GM12891 (cell line): Measurements from ENCODE around the gene OSBPL1A.

Source experiments
- DNase-seq: peaks from one replicate; pipeline ENCODE4 v3.0.0; 2011; ENCODE audit warnings: low spot score; ENCODE audit not compliant: insufficient read length
- FAIRE-seq: peaks from 2 replicates; lab custom pipeline; 2011; peaks lifted over from hg19 to GRCh38; lab: Jason Lieb, UNC
- PAX5 ChIP-seq: IDR thresholded peaks from 2 replicates; pipeline ENCODE4 v1.6.1; 2011; ENCODE audit warnings: low read length, moderate library complexity, mild to moderate bottlenecking; ENCODE audit not compliant: insufficient read depth, severe bottlenecking
- POLR2A ChIP-seq: IDR thresholded peaks from 2 replicates; pipeline ENCODE4 v1.6.1; 2011; ENCODE audit warnings: low read depth, low read length, control low read depth
- POLR2AphosphoS5 ChIP-seq: IDR thresholded peaks from 2 replicates; pipeline ENCODE4 v1.6.1; 2011; ENCODE audit warnings: low read depth, low read length, control low read depth
- POU2F2 ChIP-seq: IDR thresholded peaks from 2 replicates; pipeline ENCODE4 v1.6.1; 2011; ENCODE audit warnings: low read depth, mild to moderate bottlenecking, control low read depth, low read length, moderate library complexity
- SPI1 ChIP-seq: IDR thresholded peaks from 2 replicates; pipeline ENCODE4 v1.6.1; 2011; ENCODE audit warnings: low read depth, low read length, control low read depth
- TAF1 ChIP-seq: IDR thresholded peaks from 2 replicates; pipeline ENCODE4 v1.6.1; 2011; ENCODE audit warnings: low read depth, low read length, control low read depth

The OSBPL1A gene

DNA sequence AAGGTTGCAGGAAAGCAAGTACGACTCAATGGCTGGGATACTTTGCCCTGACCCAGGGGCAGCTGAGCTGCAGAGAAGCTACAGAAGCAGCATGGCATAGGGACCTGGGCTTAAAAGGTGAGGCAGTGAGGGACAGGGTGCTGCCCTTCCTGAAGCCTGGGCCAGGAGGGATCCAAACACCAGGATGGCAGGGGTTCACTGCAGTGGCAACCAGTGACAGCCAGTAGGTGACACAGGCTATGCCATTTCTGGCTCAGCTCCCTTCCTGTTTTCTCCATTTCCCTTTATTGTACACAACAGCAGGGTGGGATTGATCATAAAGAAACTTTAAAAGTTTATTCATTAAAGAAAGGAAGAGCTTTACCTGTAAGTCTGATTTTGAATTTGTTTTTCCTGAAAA lies 209.9 kb downstream of the OSBPL1A start:
- FAIRE-seq, result no peak
- TF ChIP-seq POU2F2 (no peak), SPI1 (no peak)
- DNase-seq, result no peak

DNA sequence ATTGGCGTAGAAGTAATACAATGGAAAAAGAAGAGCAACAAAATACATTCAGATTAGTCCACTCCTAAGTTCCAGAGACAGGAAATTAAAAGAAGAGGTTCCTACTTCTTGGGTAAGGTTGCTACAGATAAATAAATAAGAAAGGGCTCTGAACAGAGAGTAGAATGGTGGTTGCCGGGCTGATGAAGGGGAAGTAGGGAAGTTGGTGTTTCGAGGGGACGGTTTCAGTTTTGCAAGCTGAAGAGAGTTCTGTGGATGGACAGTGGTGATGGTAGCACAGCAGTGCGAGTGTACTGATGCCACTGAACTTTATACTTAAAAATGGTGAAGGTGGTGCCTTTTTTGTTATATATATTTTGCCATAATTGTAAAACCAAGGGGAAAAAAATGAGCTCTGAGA lies 210.6 kb downstream of the OSBPL1A start:
- DNase-seq (no peak), FAIRE-seq (peak; percentile 85)
- TF ChIP-seq POLR2AphosphoS5 (no peak), POLR2A (no peak), TAF1 (no peak), PAX5 (no peak), POU2F2 (no peak), SPI1 (peak; percentile 69)

DNA sequence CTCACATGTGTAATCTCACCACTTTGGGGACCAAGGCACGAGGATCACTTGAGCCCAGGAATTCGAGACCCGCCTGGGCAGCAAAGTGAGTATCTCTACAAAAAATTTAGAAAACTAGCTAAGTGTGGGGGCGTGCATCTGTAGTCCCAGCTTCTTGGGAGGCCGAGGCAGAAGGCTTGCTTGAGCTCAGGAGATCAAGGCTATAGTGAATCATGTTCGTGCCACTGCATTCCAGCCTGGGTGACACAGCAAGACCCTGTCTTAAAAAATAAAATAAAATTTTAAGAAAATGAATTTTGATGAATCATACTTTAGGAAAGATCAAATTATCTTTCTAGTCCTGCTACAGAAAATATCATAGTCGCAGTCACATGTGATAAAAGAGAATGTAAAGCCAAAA lies 211.8 kb downstream of the OSBPL1A start:
- no peak for DNase-seq
- FAIRE-seq, result no peak
- no peak for TF ChIP-seq TAF1
- no peak for TF ChIP-seq POU2F2
- no peak for TF ChIP-seq PAX5
- no peak for TF ChIP-seq SPI1
- TF ChIP-seq POLR2AphosphoS5, result no peak
- TF ChIP-seq POLR2A, result no peak

DNA sequence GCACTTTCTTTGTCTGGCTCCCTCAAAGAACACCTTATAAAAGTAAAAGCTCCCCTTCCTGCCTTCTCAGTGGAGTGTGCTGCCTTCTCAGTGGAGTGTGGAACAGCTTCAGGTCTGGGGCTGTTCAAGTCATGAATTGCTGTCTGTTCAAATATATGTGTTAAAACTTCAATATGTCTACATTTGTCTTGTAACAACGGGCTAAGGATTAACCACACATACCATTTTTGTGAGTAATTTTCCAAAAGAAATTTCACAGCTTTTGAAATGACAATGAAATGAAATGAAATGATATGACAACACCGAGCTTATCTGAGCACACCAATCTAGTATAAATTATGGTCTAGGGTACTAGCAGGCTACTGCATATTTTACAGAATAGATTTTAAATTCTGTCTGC lies 215.8 kb downstream of the OSBPL1A start:
- TF ChIP-seq POLR2AphosphoS5 (no peak), POU2F2 (no peak), PAX5 (no peak), SPI1 (no peak), POLR2A (no peak), TAF1 (no peak)
- no peak for DNase-seq
- FAIRE-seq, result no peak

DNA sequence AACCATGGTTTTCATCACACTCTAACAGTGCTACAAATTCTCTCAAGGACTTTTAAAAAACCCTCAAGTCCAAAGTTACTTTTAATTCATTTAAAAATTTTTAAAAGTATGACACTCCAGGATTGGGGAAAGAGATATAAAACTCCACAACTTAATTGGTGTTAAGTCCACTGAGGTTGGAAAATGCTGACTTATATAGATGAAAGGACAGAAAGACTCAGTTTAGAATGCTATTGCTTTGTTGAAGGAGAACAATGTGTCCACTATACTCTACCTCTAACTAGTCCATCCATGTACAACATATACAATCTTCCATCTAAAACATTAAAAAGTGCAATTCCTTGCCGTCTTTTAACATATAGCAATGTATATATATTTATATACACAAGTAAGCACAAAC lies 217.6 kb downstream of the OSBPL1A start:
- no peak for DNase-seq
- FAIRE-seq, result no peak
- TF ChIP-seq POLR2A (no peak), TAF1 (no peak), POLR2AphosphoS5 (no peak), POU2F2 (no peak), SPI1 (no peak), PAX5 (no peak)

DNA sequence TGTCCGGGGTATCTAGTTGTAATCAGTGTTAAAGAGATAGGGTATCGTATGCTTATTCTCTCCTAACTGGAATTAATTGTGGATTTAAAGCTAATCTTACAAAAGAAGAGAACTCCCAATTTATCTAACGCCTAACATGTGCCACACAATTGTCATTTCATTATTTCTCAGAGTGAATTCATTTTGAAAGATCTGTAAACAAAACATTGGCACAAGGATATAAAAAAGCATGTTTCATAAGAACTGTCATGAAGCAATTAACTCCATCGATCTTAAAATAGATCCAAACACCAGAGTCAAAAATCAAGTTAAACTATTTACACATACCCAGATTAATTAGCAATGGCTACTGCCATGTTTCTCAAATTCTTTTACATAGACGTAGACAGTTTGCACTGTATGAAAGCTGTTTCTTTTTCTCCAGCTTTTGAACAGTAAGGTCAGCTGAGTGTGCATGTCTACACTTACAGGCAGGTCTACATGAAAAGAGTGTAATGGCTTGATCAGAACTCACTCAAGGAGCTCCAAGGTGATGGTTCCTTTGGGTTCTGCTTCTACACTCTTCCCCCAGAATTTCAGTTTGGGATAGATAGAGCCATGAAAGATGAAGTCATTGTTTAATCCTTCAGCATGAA lies 220.0 kb downstream of the OSBPL1A start:
- TF ChIP-seq POLR2A (no peak), POU2F2 (no peak)
- FAIRE-seq, result peak; percentile 69
- no peak for DNase-seq

DNA sequence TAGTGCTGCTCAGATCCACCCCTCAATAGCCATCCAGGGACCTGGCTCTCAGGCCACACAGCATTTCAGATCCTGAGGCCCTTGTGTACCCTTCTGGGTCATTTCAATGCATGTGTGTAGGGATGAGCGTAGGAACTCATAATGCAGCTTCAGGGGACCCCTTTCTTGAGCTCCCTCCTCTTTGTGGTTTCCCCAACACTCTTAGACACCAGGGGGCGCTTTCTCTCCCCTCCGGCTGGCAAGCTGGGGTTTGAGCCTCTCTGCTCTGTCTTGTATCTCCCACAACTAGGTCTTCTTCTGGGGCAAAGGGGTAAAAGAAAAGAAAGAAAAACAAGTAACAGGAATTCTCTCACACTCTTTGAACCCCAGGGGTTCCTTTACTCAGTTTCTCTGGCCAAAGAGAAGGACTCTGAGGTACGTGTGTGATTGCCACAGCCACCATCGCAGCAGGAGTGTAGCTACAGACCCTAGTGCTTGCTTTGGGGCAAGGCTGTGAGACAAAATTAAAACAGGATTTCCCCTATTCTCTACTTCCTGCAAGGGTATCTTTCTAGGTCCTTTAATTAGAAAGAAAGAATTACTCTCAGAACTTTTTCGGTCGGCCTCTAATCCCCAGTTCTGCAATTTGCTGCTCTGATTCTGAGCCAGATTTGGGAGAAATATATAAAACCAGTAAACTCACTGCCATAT lies 220.8 kb downstream of the OSBPL1A start:
- DNase-seq (peak; percentile 37), FAIRE-seq (peak; percentile 60)
- TF ChIP-seq TAF1 (no peak), SPI1 (peak; percentile 83), POU2F2 (peak; percentile 35; the same call in 1 of the 2 replicates)

DNA sequence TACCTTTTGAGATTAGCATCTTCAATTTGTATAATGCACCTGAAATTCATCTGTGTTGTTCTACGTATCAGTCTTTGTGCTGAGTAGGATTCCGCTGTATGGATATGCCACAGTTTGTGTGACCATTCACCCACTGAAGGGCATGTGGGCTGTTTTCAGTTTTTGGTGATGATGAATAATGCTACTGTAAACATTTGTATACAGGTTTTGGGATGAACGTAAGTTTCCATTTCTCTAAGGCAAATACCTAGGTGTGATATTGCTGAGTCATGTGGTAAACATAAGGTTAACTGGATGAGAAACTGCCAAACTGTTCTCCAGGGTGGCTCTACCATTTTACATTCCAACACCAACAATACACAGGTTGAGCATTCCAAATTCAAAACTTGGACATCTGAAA lies 223.6 kb downstream of the OSBPL1A start:
- FAIRE-seq, result peak; percentile 50
- DNase-seq, result no peak
- no peak for TF ChIP-seq POLR2A
- no peak for TF ChIP-seq TAF1
- no peak for TF ChIP-seq POU2F2
- TF ChIP-seq PAX5, result no peak
- TF ChIP-seq SPI1, result no peak
- no peak for TF ChIP-seq POLR2AphosphoS5

DNA sequence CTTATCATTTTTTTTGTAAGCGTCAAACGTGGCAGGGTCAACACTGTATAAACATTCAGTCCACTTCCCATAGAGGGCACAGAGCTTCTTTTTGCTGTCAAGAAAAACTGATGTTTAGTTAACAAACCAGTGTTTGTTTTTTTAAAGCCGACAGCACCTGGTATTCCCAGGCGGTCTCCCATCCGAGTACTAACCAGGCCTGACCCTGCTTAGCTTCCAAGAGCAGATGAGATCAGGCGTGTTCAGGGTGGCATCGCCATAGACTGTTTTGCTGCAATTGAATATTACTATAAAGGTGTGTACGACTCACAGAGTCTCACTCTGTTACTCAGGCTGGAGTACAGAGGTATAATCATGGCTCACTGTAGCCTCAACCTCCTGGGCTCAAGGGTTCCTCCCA lies 227.3 kb downstream of the OSBPL1A start:
- no peak for TF ChIP-seq SPI1
- no peak for TF ChIP-seq PAX5
- no peak for DNase-seq
- FAIRE-seq, result no peak

DNA sequence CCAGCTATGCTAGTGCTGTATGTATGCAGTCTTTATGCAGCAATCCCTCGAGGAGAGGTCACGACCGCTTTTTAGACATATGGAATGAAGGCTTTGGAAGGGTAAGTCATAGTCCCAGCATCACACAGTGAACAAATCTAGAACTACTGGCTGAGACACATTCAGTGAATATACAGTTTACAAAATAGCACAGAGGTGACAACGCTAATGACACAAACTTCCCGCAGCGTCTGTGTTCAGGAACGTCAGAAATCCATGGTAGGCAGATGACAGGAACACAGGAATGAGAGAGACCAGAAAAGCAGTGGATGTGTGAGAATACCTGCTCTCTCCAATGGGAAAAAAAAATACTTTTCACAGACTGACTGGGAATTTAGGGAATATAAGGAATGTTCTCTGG lies 229.1 kb downstream of the OSBPL1A start:
- no peak for FAIRE-seq
- no peak for DNase-seq
- no peak for TF ChIP-seq POU2F2
- no peak for TF ChIP-seq POLR2A
- no peak for TF ChIP-seq PAX5
- TF ChIP-seq TAF1, result no peak
- no peak for TF ChIP-seq SPI1
- no peak for TF ChIP-seq POLR2AphosphoS5

DNA sequence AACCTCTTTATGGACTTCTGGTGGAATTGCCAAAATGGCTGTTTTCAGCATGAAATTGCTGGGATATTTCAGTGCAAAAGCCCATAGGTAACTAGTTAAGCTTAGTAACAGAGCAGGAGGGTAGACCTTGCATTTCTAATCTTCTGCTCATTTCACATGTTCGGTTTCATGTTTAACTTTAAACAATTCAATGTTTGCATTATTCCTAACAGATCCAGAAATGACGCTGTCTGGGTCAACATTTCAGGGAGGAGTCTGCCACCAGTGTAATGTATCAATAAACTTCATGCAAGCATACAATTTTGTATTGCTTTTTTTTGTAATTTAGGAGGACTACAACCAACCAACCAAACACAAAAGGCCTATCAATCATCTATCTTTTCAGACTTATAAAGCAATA lies 236.3 kb downstream of the OSBPL1A start:
- FAIRE-seq (no peak), DNase-seq (no peak)
- TF ChIP-seq SPI1 (no peak), TAF1 (no peak), POLR2A (no peak), PAX5 (no peak), POU2F2 (no peak), POLR2AphosphoS5 (no peak)
